Adrenal gland (tissue), 5 donors: ENCODE results near the gene ARL3.
A peak's percentile ranks its signal among the peaks of the same experiment; 100 is the strongest.

Experiments
- POLR2A ChIP-seq, 2 donors: fragments of 450-650 bp; IDR thresholded peaks; one replicate each; pipeline ENCODE4 v1.6.1; 2017; ENCODE audit warnings: antibody characterized with exemption in 2 of 2, mild to moderate bottlenecking in 2 of 2, moderate library complexity in 1 of 2
- TF ChIP-seq, protein P1 (sequence below), 6 experiments: fragments of 450-650 bp in 4 of 6; fragments of 200-600 bp in 2 of 6; sonication (generic) in 1 of 6; IDR thresholded peaks; 1 replicate in 5 of 6; 2 replicates in 1 of 6; pipeline versions ENCODE4 v1.5.1 to v1.8.0; 2016 to 2021; ENCODE audit warnings: antibody characterized with exemption in 6 of 6, mild to moderate bottlenecking in 2 of 6, moderate library complexity in 1 of 6
- donor health status: DM: no; HTN: no; CAD: no.

DNA sequence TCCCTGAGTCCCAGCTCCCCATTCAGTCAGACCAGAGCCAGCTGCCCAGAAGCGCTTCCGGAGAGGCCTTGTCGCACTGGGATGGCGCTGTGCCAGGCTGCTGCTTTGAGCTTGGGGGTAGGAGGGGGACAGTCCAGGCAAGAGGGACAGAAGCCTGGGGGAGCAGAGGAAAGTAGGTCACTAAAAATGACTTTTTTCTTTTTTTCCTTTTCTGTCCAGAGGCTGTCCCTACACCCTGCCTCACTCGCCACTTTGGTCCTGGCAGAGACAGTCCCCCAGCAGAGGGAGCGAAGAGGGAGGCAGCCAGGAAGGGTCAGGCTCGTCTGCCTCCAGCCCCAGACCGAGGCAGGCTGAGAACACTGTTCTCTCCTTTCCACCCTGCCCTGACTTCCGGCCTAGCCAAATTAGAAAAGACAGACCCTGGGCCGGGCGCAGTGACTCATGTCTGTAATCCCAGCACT, 85.7 kb downstream of the ARL3 start:
- TF ChIP-seq POLR2A (IDR thresholded peaks at IDR 0.05), result no peak
- TF ChIP-seq, protein P1, sequence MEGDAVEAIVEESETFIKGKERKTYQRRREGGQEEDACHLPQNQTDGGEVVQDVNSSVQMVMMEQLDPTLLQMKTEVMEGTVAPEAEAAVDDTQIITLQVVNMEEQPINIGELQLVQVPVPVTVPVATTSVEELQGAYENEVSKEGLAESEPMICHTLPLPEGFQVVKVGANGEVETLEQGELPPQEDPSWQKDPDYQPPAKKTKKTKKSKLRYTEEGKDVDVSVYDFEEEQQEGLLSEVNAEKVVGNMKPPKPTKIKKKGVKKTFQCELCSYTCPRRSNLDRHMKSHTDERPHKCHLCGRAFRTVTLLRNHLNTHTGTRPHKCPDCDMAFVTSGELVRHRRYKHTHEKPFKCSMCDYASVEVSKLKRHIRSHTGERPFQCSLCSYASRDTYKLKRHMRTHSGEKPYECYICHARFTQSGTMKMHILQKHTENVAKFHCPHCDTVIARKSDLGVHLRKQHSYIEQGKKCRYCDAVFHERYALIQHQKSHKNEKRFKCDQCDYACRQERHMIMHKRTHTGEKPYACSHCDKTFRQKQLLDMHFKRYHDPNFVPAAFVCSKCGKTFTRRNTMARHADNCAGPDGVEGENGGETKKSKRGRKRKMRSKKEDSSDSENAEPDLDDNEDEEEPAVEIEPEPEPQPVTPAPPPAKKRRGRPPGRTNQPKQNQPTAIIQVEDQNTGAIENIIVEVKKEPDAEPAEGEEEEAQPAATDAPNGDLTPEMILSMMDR (IDR thresholded peaks at IDR 0.05), result peak in 2 of 6 experiments; percentile 15
